ENCODE measurements around the gene RAD51D. TPM values are rescaled to one million over a fixed set of nuclear protein-coding genes. Genes with fewer than 3 reads are reported as not detected.

Gene RAD51D
- total and polyA plus RNA-seq, 11 donors, result 2.1 to 9.2 (median 5.0) TPM

DNA sequence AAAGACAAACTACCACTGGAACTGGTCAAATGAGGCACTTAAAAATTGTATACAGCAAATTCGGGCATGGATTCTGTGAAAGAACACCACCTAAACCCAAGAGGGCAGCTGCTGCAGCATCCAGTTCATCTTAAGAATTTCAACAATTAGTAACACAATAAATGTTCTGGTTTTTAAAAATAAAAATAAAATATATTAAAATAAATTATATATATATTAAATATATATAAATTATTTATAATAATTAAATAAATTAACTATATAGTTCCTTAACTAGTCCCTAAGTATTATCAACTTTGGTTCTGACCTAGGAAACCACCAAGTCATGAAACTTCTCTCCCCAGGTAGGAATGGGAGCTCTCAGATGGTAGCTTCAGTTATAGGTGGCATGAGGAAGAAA is 42.8 kb downstream of the RAD51D start:
- no peak for ATAC-seq
- DNase-seq, result no peak
- Histone ChIP-seq H3K4me3 (no peak overlapping the region), H3K36me3 (no peaks in the 10 kb centered on the region), H3K9me3 (no peaks in the 10 kb centered on the region), H3K27ac (no peak overlapping the region), H3K4me1 (peaks cover 0 to 61% (median 0%) of the 10 kb centered on the region in 12 donors), H3K27me3 (no peaks in the 10 kb centered on the region)
- WGBS, 4 donors, result 93 to 94% (median 93%) methylated on average over 1 of the region's 1 CpG
- TF ChIP-seq, protein P1, sequence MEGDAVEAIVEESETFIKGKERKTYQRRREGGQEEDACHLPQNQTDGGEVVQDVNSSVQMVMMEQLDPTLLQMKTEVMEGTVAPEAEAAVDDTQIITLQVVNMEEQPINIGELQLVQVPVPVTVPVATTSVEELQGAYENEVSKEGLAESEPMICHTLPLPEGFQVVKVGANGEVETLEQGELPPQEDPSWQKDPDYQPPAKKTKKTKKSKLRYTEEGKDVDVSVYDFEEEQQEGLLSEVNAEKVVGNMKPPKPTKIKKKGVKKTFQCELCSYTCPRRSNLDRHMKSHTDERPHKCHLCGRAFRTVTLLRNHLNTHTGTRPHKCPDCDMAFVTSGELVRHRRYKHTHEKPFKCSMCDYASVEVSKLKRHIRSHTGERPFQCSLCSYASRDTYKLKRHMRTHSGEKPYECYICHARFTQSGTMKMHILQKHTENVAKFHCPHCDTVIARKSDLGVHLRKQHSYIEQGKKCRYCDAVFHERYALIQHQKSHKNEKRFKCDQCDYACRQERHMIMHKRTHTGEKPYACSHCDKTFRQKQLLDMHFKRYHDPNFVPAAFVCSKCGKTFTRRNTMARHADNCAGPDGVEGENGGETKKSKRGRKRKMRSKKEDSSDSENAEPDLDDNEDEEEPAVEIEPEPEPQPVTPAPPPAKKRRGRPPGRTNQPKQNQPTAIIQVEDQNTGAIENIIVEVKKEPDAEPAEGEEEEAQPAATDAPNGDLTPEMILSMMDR (IDR thresholded peaks at IDR 0.05), result no peak
- no peak for TF ChIP-seq POLR2A (IDR thresholded peaks at IDR 0.05)
- intact Hi-C loops (cut with DNase I), result no loop called here

DNA sequence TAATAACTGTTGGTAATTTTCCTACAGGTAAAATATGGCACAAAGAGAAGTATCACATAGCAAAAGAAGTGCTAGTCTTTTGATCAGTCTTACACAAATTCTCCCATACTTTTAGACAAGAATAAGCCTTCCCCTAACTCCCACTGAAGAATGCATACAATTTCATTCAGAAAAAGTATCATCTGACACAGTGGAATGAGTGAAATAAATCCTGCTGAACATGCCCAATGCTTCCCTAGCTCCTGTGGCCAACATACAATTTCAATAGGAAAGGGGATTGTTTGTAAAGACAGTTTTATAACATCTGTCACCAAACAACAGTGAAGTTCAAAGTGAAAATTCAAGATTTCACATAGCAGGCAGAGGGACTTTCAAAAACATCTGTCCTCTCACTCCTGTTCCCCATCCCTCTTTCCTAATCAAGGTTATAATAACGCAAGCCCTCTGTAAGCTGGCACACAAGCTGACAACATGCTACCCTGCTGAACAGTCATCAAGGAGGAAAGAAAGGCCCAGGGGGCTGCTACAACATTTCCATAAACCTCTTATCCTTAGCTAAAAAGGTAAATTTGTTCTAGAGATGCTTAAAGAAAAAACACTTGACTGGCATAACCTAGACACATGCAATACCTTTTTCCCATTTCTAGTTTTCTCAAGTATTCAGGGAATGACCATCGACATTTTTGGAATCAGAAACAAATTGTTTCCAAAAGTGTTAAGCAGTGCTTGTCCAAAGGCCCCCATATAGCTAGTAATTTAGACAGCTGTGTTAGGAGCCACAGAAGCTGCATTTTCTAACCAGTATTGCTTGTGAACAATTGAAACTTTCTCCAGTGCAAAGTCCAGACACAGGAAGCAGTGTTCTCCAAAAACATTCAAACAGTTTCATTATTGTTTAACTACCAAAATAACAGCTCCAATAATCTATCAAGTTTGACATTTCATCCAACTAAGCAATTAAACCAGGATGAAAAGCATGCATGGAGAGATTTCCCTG is 44.7 kb downstream of the RAD51D start:
- WGBS, 4 donors, result 83 to 87% (median 84%) methylated on average over 2 of the region's 2 CpGs
- no peak for ATAC-seq
- Histone ChIP-seq H3K4me1 (peaks cover 0 to 43% (median 0%) of the 10 kb centered on the region in 12 donors), H3K36me3 (peaks cover 0 to 8% (median 0%) of the 10 kb centered on the region in 9 donors), H3K27me3 (no peaks in the 10 kb centered on the region), H3K27ac (no peak overlapping the region), H3K9me3 (no peaks in the 10 kb centered on the region), H3K4me3 (no peak overlapping the region)
- TF ChIP-seq POLR2A (IDR thresholded peaks at IDR 0.05), result no peak
- TF ChIP-seq, protein P1 (IDR thresholded peaks at IDR 0.05), result no peak
- intact Hi-C loops (cut with DNase I), result loop anchor here in 1 of 10 donors (5.0 kb wide), 1 partner anchor 48 kb away; no protein-coding TSS in a partner anchor
- no peak for DNase-seq

DNA sequence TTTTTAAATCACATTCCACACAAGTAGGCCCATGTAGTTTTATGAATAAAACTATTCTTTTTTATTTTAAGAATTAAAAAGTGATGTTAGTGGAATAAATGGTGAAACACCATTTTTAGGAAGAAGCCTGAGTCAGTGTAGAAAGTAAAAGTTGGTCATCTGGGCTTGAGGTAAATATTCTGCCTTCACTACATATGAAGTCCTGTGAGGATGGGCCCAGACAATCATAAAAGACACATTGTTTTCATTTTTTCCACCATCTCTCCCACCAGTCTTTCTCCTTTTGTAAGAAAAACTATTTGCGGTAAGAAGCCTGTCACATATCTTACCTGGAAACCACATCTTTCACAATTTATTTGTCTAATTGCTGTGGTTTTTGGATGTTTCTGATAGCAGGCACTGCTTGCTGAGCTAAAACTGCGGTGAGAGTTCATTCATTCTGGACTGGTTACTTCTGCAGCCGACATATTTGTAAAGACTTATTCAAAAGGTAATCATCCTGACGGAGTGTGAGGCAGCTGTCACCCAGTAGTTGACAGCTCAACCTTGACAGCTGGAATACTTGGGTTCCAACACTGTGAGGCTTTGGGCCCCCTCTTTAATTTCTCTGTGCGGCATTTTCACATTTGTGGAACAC is 45.6 kb downstream of the RAD51D start:
- no peaks in the 10 kb centered on the region for H3K27me3 ChIP-seq
- no peak overlapping the region for H3K4me3 ChIP-seq
- TF ChIP-seq POLR2A (IDR thresholded peaks at IDR 0.05), result no peak
- TF ChIP-seq, protein P1 (IDR thresholded peaks at IDR 0.05), result no peak
- DNase-seq (no peak), ATAC-seq (no peak)
- no peaks in the 10 kb centered on the region for H3K9me3 ChIP-seq
- no peak overlapping the region for H3K27ac ChIP-seq
- peaks cover 0 to 41% (median 0%) of the 10 kb centered on the region in 12 donors for H3K4me1 ChIP-seq
- WGBS, 4 donors, result 89 to 91% (median 90%) methylated on average over 5 of the region's 5 CpGs
- peaks cover 0 to 8% (median 0%) of the 10 kb centered on the region in 9 donors for H3K36me3 ChIP-seq
- intact Hi-C loops (cut with DNase I), result loop anchor here in 1 of 10 donors (5.0 kb wide), 1 partner anchor 47 kb away; no protein-coding TSS in a partner anchor

Measured in heart left ventricle (tissue), 16 donors.